Activated T-helper 1 cell treated with anti-CD3 and anti-CD28 coated beads, Interleukin-12 subunit alpha, Interleukin-12 subunit beta, Interleukin-2, Interleukin-4 antibody, amounts not matched to agents 30 ng/mL and 10 ng/mL and 1 ng/mL, durations not matched to agents 14 hours and 24 hours and 36 hours (primary cell): ENCODE results near the gene KAZN. TPM values are rescaled to one million over a fixed set of nuclear protein-coding genes. Genes with fewer than 3 reads are reported as not detected.

Source experiments
- DNase-seq: peaks from one replicate; pipeline ENCODE4 v3.0.0; 2021; ENCODE audit warnings: low spot score
- H3K27ac Mint-ChIP-seq: one replicate; pipeline ENCODE4 v1.8.0; 2021; ENCODE audit warnings: mild to moderate bottlenecking, mixed read lengths
- H3K27me3 Mint-ChIP-seq: one replicate; pipeline ENCODE4 v1.8.0; 2022; ENCODE audit warnings: mild to moderate bottlenecking, moderate library complexity, mixed read lengths; ENCODE audit not compliant: insufficient read depth
- H3K36me3 Mint-ChIP-seq: one replicate; pipeline ENCODE4 v1.8.0; 2021; ENCODE audit warnings: low read depth, mixed read lengths
- H3K4me1 Mint-ChIP-seq: one replicate; pipeline ENCODE4 v1.8.0; 2021; ENCODE audit warnings: low read depth, mixed read lengths
- H3K4me3 Mint-ChIP-seq: one replicate; pipeline ENCODE4 v1.8.0; 2021; ENCODE audit warnings: mild to moderate bottlenecking, moderate library complexity, mixed read lengths
- H3K9me3 Mint-ChIP-seq: one replicate; pipeline ENCODE4 v1.8.0; 2021; ENCODE audit warnings: mixed read lengths
- intact Hi-C: fragments of 100-400 bp; cut with micrococcal nuclease; formaldehyde crosslinking; loops from one replicate; pipeline ENCODE4 v1.15.1; 2024
- total RNA-seq: library from RNA; stranded (reverse); gene quantifications from 2 replicates; pipeline ENCODE4 v1.2.3, GENCODE V29; 2022

The KAZN gene
- total RNA-seq, 1 donor from 2014 or later: 0.54 TPM

GRCh38 chr1:14897997-14898645 lies 299.6 kb downstream of the KAZN start:
- H3K4me3 Mint-ChIP-seq: no peak overlapping the region
- no peak overlapping the region for H3K27ac Mint-ChIP-seq
- H3K27me3 Mint-ChIP-seq: peaks cover 3% of the 10 kb centered on the region
- intact Hi-C loops: no loop called here
- no peaks in the 10 kb centered on the region for H3K4me1 Mint-ChIP-seq
- H3K9me3 Mint-ChIP-seq: no peaks in the 10 kb centered on the region
- no peaks in the 10 kb centered on the region for H3K36me3 Mint-ChIP-seq
- DNase-seq: no peak

GRCh38 chr1:14899686-14900085 lies 301.2 kb downstream of the KAZN start:
- intact Hi-C loops: no loop called here
- DNase-seq: no peak
- Mint-ChIP-seq H3K4me1 (no peaks in the 10 kb centered on the region), H3K27ac (no peak overlapping the region), H3K4me3 (no peak overlapping the region), H3K9me3 (no peaks in the 10 kb centered on the region), H3K36me3 (no peaks in the 10 kb centered on the region), H3K27me3 (peaks cover 3% of the 10 kb centered on the region)

GRCh38 chr1:14901371-14901954 lies 303.0 kb downstream of the KAZN start:
- H3K4me1 Mint-ChIP-seq: no peaks in the 10 kb centered on the region
- H3K4me3 Mint-ChIP-seq: no peak overlapping the region
- intact Hi-C loops: no loop called here
- H3K9me3 Mint-ChIP-seq: no peaks in the 10 kb centered on the region
- H3K27me3 Mint-ChIP-seq: peaks cover 3% of the 10 kb centered on the region
- no peaks in the 10 kb centered on the region for H3K36me3 Mint-ChIP-seq
- no peak for DNase-seq
- H3K27ac Mint-ChIP-seq: no peak overlapping the region

- Mint-ChIP-seq H3K4me1 (no peaks in the 10 kb centered on the region), H3K27me3 (no peaks in the 10 kb centered on the region), H3K27ac (no peak overlapping the region), H3K4me3 (no peak overlapping the region), H3K36me3 (no peaks in the 10 kb centered on the region), H3K9me3 (no peaks in the 10 kb centered on the region)
- intact Hi-C loops: no loop called here
- no peak for DNase-seq
Measured at GRCh38 chr1:14903922-14904321, 305.4 kb downstream of the KAZN start.

- Mint-ChIP-seq H3K9me3 (no peaks in the 10 kb centered on the region), H3K4me3 (no peak overlapping the region), H3K27ac (no peak overlapping the region), H3K27me3 (peaks cover 2% of the 10 kb centered on the region), H3K36me3 (no peaks in the 10 kb centered on the region), H3K4me1 (no peaks in the 10 kb centered on the region)
- no peak for DNase-seq
- intact Hi-C loops: no loop called here
Measured at GRCh38 chr1:14906665-14907064, 308.2 kb downstream of the KAZN start.

- H3K27ac Mint-ChIP-seq: no peak overlapping the region
- H3K4me3 Mint-ChIP-seq: no peak overlapping the region
- H3K4me1 Mint-ChIP-seq: no peaks in the 10 kb centered on the region
- no peak for DNase-seq
- no peaks in the 10 kb centered on the region for H3K36me3 Mint-ChIP-seq
- no peaks in the 10 kb centered on the region for H3K9me3 Mint-ChIP-seq
- intact Hi-C loops: no loop called here
- peaks cover 2% of the 10 kb centered on the region for H3K27me3 Mint-ChIP-seq
Measured at GRCh38 chr1:14907416-14907815, 308.9 kb downstream of the KAZN start.

GRCh38 chr1:14909273-14909672 lies 310.8 kb downstream of the KAZN start:
- Mint-ChIP-seq H3K27ac (no peak overlapping the region), H3K4me1 (no peaks in the 10 kb centered on the region), H3K4me3 (no peak overlapping the region), H3K36me3 (no peaks in the 10 kb centered on the region), H3K9me3 (no peaks in the 10 kb centered on the region), H3K27me3 (peaks cover 2% of the 10 kb centered on the region)
- intact Hi-C loops: no loop called here
- DNase-seq: no peak

- Mint-ChIP-seq H3K4me1 (no peaks in the 10 kb centered on the region), H3K4me3 (no peak overlapping the region), H3K9me3 (no peaks in the 10 kb centered on the region), H3K36me3 (no peaks in the 10 kb centered on the region), H3K27me3 (peaks cover 2% of the 10 kb centered on the region), H3K27ac (no peak overlapping the region)
- no peak for DNase-seq
- intact Hi-C loops: no loop called here
Measured at GRCh38 chr1:14909920-14910460, 311.5 kb downstream of the KAZN start.

- Mint-ChIP-seq H3K9me3 (no peaks in the 10 kb centered on the region), H3K36me3 (no peaks in the 10 kb centered on the region), H3K4me3 (no peak overlapping the region), H3K27ac (no peak overlapping the region), H3K4me1 (no peaks in the 10 kb centered on the region), H3K27me3 (peaks cover 2% of the 10 kb centered on the region)
- DNase-seq: no peak
- intact Hi-C loops: no loop called here
Measured at GRCh38 chr1:14910984-14911721, 312.7 kb downstream of the KAZN start.

GRCh38 chr1:14912839-14913481 lies 314.5 kb downstream of the KAZN start:
- intact Hi-C loops: no loop called here
- no peak for DNase-seq
- no peak overlapping the region for H3K27ac Mint-ChIP-seq
- peaks cover 2% of the 10 kb centered on the region for H3K27me3 Mint-ChIP-seq
- H3K9me3 Mint-ChIP-seq: no peaks in the 10 kb centered on the region
- no peak overlapping the region for H3K4me3 Mint-ChIP-seq
- no peaks in the 10 kb centered on the region for H3K36me3 Mint-ChIP-seq
- no peaks in the 10 kb centered on the region for H3K4me1 Mint-ChIP-seq

GRCh38 chr1:14913482-14914177 lies 315.1 kb downstream of the KAZN start:
- H3K4me1 Mint-ChIP-seq: no peaks in the 10 kb centered on the region

GRCh38 chr1:14914351-14914988 lies 316.0 kb downstream of the KAZN start:
- H3K4me3 Mint-ChIP-seq: no peak overlapping the region
- H3K27me3 Mint-ChIP-seq: peaks cover 2% of the 10 kb centered on the region
- no peaks in the 10 kb centered on the region for H3K36me3 Mint-ChIP-seq
- no peaks in the 10 kb centered on the region for H3K9me3 Mint-ChIP-seq
- H3K4me1 Mint-ChIP-seq: no peaks in the 10 kb centered on the region
- no peak overlapping the region for H3K27ac Mint-ChIP-seq
- intact Hi-C loops: no loop called here
- DNase-seq: no peak

More at GRCh38 chr1:14913482-14914177, 315.1 kb downstream of the KAZN start:
- no peak overlapping the region for H3K4me3 Mint-ChIP-seq
- no peaks in the 10 kb centered on the region for H3K9me3 Mint-ChIP-seq
- peaks cover 2% of the 10 kb centered on the region for H3K27me3 Mint-ChIP-seq
- intact Hi-C loops: no loop called here
- H3K27ac Mint-ChIP-seq: no peak overlapping the region
- no peak for DNase-seq
- H3K36me3 Mint-ChIP-seq: no peaks in the 10 kb centered on the region
